ENCODE data around the gene AKAP13.
"Not testable (repeated sequence)": the region's sequence is repeated elsewhere in the genome, so short reads cannot be mapped to it uniquely, and the experiment has no call there.

Gene AKAP13

GRCh38 chr15:85576392-85576791, 196.0 kb downstream of the AKAP13 start:
- no peak for DNase-seq (ENCODE audit: low read depth)

DNA sequence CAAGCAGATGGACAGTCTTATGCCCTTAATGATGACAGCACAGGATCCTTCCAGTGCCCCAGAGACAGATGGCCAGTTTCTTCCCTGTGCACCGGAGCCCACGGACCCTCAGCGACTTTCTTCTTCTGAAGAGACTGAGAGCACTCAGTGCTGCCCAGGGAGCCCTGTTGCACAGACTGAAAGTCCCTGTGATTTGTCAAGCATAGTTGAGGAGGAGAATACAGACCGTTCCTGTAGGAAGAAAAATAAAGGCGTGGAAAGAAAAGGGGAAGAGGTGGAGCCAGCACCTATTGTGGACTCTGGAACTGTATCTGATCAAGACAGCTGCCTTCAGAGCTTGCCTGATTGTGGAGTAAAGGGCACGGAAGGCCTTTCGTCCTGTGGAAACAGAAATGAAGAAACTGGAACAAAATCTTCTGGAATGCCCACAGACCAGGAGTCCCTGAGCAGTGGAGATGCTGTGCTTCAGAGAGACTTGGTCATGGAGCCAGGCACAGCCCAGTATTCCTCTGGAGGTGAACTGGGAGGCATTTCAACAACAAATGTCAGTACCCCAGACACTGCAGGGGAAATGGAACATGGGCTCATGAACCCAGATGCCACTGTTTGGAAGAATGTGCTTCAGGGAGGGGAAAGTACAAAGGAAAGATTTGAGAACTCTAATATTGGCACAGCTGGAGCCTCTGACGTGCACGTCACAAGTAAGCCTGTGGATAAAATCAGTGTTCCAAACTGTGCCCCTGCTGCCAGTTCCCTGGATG, 198.7 kb downstream of the AKAP13 start:
- no peak for DNase-seq (ENCODE audit: low read depth)

GRCh38 chr15:85579957-85580694, 199.7 kb downstream of the AKAP13 start:
- DNase-seq (ENCODE audit: low read depth): no peak

DNA sequence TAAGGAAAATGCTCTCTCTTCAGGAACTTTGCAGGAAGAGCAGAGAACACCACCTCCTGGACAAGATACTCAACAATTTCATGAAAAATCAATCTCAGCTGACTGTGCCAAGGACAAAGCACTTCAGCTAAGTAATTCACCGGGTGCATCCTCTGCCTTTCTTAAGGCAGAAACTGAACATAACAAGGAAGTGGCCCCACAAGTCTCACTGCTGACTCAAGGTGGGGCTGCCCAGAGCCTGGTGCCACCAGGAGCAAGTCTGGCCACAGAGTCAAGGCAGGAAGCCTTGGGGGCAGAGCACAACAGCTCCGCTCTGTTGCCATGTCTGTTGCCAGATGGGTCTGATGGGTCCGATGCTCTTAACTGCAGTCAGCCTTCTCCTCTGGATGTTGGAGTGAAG, 200.5 kb downstream of the AKAP13 start:
- DNase-seq (ENCODE audit: low read depth): peak; percentile 35

DNA sequence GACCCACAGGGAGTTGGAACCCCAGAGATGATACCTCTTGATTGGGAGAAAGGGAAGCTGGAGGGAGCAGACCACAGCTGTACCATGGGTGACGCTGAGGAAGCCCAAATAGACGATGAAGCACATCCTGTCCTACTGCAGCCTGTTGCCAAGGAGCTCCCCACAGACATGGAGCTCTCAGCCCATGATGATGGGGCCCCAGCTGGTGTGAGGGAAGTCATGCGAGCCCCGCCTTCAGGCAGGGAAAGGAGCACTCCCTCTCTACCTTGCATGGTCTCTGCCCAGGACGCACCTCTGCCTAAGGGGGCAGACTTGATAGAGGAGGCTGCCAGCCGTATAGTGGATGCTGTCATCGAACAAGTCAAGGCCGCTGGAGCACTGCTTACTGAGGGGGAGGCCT, 201.1 kb downstream of the AKAP13 start:
- DNase-seq (ENCODE audit: low read depth): no peak

DNA sequence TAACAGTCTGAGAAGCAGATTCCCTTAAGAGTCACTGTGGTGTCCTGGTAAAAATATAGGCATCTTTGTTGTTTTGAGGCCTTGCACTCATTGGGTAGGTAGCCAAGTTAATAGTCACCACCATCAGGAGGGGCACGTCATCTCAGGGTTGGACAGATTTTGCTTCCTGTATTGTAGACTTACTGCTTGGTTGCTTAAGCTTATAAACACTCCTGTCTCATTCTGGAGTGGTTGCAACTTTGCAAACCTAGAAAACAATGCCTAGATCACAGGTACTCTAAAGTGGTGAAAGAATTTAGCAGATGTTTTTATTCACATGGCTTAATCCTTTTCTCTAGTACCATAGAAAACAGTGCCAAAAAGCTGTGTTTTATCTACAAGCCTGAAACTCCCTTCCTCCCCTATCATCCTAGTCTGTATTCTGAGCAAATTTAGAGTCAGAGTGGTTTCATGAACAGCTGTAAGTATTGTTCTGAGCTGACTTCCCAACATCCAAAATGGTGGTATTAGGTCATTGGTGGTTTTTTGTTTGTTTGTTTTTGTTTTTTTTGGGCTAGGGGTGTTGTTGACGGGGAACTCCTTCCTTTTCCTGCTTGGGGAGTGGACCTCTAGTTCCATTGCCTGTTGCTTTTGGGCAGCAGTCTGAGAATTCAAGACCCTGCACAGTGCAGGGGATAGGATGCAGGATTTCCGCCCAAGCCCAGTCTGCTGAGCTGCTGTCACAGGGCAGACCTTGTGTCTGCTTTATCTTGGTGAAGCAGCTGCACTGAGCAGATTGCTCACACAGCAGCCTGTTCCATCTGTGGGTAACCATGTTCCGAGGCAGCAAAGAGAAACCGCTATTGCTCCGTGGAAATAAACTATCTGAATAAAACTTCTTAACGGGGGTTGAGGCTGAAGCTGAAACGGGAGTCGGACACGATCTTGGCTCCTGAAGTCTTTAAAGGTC, 202.0 kb downstream of the AKAP13 start:
- peak; percentile 51 for DNase-seq (ENCODE audit: low read depth)

DNA sequence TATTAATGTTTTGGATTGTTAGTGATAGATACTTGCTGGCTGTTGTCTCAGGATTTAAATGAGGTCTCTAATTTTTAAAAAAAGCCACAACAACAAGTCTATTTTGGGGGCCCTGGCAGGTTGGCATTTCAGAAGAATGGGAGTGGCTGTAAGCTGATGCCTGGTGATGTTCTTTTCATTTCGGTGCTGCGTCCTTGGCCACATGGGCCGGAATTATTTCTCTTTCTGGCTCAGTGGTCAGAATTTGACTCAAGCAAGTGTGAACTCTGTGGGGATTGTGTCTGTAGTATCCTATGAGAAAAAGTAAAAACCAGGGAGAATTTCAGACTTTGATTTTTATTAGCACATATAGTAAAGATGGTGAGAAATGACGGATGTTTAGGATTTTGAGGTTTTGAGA, 203.0 kb downstream of the AKAP13 start:
- DNase-seq (ENCODE audit: low read depth): no peak

DNA sequence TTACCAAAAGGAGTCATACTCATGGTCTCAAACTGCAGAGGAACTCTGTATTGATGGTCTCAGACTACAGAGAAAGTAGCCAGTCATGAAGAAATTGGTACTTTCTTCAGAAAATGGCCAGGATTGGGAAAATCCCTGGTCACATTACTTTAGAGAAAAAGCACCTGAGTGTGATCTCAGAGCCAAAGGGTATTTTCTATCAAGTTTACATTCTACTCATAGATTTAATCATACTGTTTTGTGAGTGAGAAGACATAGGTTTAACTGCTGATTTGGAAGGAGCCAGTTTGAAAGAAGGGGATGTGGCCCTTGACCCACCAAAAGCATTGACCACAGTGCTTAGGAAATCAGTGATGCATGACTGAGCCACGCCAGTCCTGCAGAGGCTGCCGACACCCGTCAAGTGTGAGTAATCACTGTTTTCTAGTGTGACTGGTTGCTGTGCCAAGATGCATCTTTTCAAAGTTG, 203.6 kb downstream of the AKAP13 start:
- peak; percentile 85 for DNase-seq (ENCODE audit: low read depth)

- no peak for DNase-seq (ENCODE audit: low read depth)
These were observed 204.5 kb downstream of the AKAP13 start for GRCh38 chr15:85584872-85585271.

GRCh38 chr15:85586196-85586595, 205.8 kb downstream of the AKAP13 start:
- not testable (repeated sequence) for DNase-seq (ENCODE audit: low read depth)

DNA sequence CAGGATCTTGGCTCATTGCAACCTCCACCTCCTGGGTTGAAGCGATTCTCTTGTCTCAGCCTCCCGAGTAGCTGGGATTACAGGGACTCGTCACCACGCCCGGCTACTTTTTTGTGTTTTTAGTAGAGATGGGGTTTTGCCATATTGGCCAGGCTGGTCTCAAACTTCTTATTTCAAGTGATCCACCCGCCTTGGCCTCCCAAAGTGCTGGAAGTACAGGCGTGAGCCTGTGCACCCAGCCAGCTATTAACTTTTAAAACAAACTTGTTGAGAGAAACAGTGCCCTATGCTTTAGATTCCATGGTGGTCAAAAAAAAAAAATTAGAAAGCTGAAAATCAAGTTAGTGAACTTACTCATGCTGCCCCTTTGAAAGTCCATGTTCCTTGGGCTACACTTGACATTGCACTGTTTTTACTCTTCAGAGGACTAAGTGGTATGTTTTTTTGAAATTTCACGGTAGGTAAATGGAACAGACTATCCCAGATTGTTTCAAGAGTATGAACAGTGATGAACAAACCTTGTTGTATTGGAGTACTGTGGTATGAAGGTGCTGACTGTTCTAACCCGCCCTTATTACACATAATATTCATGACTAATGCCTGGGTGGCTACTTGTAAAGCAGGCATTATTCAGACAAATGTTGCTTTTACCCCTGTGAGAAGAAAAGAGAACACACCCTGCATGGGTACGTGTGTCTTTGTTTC, 207.5 kb downstream of the AKAP13 start:
- DNase-seq (ENCODE audit: low read depth): peak; percentile 84

GRCh38 chr15:85588677-85589076, 208.3 kb downstream of the AKAP13 start:
- DNase-seq (ENCODE audit: low read depth): peak; percentile 90

- peak; percentile 86 for DNase-seq (ENCODE audit: low read depth)
These were observed 209.4 kb downstream of the AKAP13 start for GRCh38 chr15:85589851-85590250.

- DNase-seq (ENCODE audit: low read depth): no peak
These were observed 211.2 kb downstream of the AKAP13 start for GRCh38 chr15:85591622-85592021.

- peak; percentile 86 for DNase-seq (ENCODE audit: low read depth)
These were observed 211.7 kb downstream of the AKAP13 start for GRCh38 chr15:85592148-85592547.

GRCh38 chr15:85593809-85594445, 213.5 kb downstream of the AKAP13 start:
- DNase-seq (ENCODE audit: low read depth): no peak

GRCh38 chr15:85595804-85596536, 215.6 kb downstream of the AKAP13 start:
- no peak for DNase-seq (ENCODE audit: low read depth)

- no peak for DNase-seq (ENCODE audit: low read depth)
These were observed 216.9 kb downstream of the AKAP13 start for GRCh38 chr15:85597155-85597815.

- DNase-seq (ENCODE audit: low read depth): no peak
These were observed 217.8 kb downstream of the AKAP13 start for GRCh38 chr15:85598219-85598618.

All from iris pigment epithelial cell (primary cell).